NCI-H524 treated with DMSO at 0.1 percent for 48 hours (cell line): ENCODE results near the gene LILRB1.
"Not testable (repeated sequence)": the region's sequence is repeated elsewhere in the genome, so short reads cannot be mapped to it uniquely, and the experiment has no call there.

Experiments
- DNase-seq: peaks from one replicate; lab custom pipeline; 2025; lab: John Stamatoyannopoulos, UW

The LILRB1 gene

DNA sequence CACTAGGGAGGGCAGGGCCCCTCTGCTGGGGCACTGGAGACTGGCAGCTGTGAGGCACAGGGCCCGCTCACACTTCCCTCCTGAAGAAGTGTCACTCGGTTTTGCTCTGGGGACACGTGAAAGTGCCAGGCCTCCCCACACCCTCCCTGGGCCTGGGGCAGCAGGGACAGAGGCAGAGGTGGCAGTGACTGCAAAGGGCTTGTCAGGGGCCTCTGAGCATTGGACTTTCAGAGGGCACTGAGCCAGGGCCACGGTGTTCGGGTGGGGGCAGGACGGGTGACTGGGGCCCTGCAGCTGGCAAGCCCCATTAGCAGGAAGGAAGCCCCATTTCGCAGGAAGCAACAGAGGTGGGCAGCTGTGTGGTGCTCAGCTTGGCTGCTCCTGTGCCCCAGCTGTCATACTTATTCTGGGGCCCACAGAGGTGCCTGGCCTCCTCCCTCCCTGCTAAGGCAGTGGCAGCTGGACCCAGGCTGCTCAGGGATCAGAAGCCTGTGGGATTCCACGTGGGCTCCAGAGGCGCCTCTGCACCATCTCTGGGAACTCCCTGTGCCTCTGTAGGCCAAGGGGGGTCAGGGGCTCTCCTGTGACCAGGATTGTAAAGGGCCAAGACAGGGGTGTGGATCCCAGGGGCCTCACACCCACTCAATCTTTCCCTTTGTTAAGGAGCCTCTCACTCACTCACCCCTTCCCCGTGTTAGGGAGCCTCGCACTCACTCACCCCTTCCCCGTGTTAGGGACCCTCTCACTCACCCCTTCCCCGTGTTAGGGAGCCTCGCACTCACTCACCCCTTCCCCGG lies 5.2 kb upstream of the LILRB1 start:
- not testable (repeated sequence) for DNase-seq

DNA sequence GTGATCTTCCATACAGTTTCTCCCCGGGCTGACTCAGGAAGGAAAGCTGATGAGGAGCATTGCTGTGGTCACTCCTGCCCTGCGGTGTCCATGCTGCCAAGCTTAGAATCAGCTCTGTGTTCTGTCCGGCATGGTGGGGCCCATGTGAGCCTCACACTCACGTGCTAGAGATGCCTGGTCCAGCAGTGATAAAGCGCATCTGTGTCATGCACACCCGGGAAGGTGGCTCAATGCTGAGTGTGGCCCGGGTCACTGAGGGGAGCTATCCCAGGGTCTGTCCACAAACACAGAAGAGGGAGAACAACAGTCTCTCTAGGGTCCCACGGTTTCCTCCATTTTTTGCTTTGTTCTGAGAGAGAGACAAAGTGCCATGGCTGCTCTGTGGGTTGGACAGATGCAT lies 3.5 kb upstream of the LILRB1 start:
- no peak for DNase-seq

DNA sequence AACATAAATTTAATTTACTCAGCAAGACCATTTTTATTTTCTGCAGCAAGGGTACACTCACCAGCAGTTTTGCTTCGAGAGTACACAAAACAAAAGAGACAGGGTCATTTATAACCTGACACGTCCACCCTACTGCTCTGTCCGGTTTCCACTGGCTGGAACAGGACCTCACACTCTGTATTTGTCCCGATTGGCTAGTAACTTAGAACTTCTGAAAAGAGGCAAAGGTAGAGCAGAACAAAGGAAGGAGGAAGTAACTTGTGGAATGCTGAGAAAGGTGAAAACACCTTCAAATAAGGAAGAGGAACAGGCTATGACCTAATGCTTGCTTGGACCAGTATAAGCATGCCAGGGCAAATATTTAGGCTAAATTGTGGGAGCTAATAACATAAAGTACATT lies 2.4 kb upstream of the LILRB1 start:
- not testable (repeated sequence) for DNase-seq

GRCh38 chr19:54630782-54631181 lies 498 bp downstream of the LILRB1 start:
- DNase-seq = no peak

GRCh38 chr19:54631489-54632337 lies 1.4 kb downstream of the LILRB1 start:
- not testable (repeated sequence) for DNase-seq

DNA sequence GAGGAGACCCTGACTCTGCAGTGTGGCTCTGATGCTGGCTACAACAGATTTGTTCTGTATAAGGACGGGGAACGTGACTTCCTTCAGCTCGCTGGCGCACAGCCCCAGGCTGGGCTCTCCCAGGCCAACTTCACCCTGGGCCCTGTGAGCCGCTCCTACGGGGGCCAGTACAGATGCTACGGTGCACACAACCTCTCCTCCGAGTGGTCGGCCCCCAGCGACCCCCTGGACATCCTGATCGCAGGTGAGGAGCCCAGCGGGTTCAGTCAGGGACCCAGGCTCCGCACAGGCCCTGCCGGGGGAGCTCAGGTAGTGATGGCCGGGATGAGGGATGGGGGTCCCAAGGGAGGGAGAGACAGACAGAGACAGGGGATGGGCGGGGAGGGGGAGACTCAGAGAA lies 2.2 kb downstream of the LILRB1 start:
- not testable (repeated sequence) for DNase-seq

DNA sequence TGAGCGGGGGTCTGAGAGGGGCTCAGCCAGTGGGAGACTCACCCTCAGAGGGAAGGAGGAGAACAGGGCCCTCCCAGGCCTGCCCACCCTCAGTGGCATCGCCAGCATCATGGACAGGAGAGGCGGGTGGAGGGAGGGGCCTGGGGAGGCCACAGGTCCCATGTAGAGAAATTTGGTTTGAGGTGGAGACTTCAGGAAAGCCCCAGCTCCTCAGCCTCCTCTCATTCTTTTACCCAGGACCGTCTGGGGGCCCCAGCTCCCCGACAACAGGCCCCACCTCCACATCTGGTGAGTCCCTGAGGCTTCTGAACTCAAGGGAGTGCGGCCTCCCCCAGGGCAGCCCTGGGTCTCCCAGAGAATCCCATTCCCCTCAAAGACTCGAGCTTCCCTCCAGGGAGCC lies 3.1 kb downstream of the LILRB1 start:
- no peak for DNase-seq

- DNase-seq = not testable (repeated sequence)
These were observed 5.8 kb downstream of the LILRB1 start for GRCh38 chr19:54636081-54636480.

DNA sequence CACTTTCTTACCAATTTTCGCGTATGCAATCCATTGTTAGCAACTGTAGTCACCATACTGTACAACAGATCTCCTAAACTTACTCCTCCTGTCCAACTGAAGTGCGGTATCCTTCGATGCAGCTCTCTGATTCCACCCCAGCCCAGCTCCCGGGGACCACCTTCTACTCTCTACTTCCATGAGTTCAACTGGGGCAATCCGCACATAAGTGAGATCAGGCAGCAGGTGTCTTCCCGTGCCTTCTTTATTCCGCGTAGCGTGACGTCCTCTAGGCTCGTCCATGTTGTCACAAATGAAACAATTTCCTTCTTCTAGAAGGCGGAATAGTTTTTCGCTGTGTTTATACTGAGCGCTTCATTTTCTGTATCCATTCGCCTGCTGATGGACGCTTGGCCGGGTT lies 8.4 kb downstream of the LILRB1 start:
- DNase-seq = no peak

- DNase-seq = not testable (repeated sequence)
These were observed 12.7 kb downstream of the LILRB1 start for GRCh38 chr19:54642953-54643352.

DNA sequence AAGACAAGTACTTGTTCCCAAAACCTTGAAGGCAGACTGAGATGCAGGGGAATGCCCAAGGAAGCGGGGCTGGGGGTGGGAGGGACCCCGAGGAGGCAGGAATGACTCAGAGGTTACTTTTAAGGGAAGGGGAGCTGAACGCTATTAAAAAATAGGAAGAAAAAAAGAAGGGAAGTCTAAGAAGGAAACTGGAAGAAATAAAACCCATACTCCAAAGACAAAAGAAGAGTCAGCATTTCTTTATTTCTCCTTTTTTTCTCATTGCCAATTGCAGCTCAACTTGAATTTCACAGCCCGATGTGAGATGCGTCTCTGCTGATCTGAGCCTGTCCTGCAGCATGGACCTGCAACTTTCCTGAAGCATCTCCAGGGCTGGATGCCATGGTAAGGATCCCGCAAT lies 13.3 kb downstream of the LILRB1 start:
- DNase-seq = not testable (repeated sequence)

GRCh38 chr19:54644056-54644455 lies 13.8 kb downstream of the LILRB1 start:
- DNase-seq = no peak

GRCh38 chr19:54646331-54646841 lies 16.1 kb downstream of the LILRB1 start:
- DNase-seq = no peak

- no peak for DNase-seq
These were observed 17.8 kb downstream of the LILRB1 start for GRCh38 chr19:54648129-54648528.

GRCh38 chr19:54650108-54650655 lies 19.9 kb downstream of the LILRB1 start:
- no peak for DNase-seq

DNA sequence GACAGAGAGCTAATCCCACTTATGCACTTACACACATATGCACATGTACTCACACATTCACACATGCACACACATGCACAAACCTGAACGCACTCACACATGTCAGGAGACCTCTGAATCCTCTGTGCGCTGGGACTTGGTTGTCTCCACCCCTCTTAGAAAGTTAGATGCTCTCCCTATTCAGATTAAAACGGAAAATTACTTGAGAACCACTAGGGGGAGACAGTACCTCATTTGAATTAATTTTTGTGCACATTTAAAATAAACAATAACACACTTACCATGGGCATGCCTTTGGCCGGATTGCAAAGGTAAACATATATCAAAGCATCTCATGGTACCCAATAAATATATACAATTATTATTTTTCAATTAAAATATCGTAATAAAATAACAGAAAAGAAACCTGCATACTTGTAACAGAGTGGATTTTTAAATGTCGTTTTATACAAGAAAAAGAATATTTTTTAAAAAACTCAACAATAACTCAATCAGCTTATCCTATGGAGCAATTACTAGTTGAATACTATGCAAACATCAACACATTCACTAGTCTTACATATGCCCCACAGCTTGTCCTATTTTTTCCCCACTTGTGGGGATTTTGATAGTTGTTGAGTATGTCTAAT lies 23.0 kb downstream of the LILRB1 start:
- no peak for DNase-seq

- DNase-seq = no peak
These were observed 24.4 kb downstream of the LILRB1 start for GRCh38 chr19:54654447-54655321.

GRCh38 chr19:54659300-54659699 lies 29.0 kb downstream of the LILRB1 start:
- no peak for DNase-seq

DNA sequence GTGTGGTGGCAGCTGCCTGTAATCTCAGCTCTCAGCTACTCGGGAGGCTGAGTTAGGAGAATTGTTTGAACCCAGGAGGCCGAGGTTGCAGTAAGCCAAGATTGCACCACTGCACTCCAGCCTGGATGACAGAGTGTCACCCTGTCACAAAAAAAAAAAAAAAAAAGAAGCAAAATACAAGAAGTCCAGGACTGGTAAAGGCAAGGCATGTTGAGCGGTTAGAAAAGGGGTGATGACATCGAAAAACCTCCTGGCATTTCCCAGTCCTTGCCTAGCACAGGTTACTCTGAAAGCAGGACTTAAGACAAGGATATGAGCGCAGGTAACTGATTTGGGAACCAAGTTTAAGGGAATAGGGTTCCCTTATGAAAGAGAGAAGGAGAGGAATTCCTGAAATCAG lies 30.0 kb downstream of the LILRB1 start:
- no peak for DNase-seq

DNA sequence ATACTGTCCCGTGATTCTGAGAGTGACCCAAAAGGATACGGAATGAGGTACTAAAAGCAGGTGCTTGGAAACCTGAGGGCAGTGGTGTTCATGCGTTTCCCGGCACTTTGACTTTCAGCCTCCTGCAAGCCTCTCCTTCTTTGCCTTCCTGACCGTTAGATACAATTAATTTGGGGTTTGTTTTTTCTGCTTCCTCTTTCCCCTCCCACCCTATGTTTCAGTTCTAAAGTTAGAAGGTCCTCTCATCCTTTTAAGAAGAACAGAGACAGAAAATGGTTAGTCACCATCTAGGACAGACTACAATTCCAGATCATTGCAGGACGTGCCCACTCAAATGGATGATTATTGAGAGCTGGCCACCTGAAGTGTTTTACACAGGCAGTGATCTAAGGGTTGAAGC lies 30.7 kb downstream of the LILRB1 start:
- DNase-seq = no peak

DNA sequence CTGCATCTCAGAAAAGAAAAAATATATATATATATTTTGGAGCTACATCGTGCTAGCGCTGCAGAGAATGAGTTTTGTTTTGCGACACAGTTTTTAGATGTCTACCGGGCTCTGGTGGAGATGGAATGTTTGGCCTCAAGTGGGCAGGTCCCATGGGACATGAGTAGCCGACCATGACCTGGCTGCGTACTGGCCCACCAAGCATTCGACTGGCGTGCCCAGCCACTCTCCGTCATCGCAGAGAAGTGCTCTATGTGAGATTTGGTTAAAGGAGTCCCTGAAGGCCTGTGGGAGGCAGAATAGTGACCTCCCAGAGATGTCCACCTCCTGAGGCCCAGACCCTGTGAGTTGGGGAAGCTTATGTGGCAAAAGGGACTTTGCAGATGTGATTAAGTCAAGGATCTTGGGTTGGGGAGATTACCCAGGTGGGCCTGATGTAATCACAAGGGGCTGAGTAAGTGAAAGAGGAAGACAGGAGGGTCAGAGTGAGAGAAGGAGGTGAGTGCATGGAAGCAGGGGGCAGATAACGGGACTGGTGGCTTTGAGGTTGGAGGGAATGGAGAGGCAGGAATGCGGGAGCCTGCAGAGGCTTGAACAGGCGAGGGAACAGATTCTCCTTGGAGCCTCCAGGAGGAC lies 31.7 kb downstream of the LILRB1 start:
- no peak for DNase-seq
